ENCODE data around the gene WDR91. TPM values are rescaled to one million over a fixed set of nuclear protein-coding genes. Genes with fewer than 3 reads are reported as not detected.

The WDR91 gene
- total RNA-seq, 1 experiment from 2014 or later = 10.1 TPM

Small RNA genes lying within 50 kb of the gene (microRNA-seq; reads per million reads assigned to microRNA genes)
- gene MIR6509 (ENCODE audit: borderline number of aligned reads) = 1.2 reads per million

Other genes with a start within 250 kb of the WDR91 start
- gene AGBL3, start 225.0 kb downstream of the WDR91 start, total RNA-seq (2021; ENCODE audit: unreplicated experiment) = 1.9 TPM
- not detected for gene TMEM140, start 63.5 kb downstream of the WDR91 start, total RNA-seq (2021; ENCODE audit: unreplicated experiment)
- gene CYREN, start 40.8 kb downstream of the WDR91 start, total RNA-seq (2021; ENCODE audit: unreplicated experiment) = 54.5 TPM
- not detected for gene STRA8, start 22.3 kb upstream of the WDR91 start, total RNA-seq (2021; ENCODE audit: unreplicated experiment)